Stimulated activated CD4-positive, alpha-beta T cell treated with anti-CD3 and anti-CD28 coated beads, Interleukin-2, amount 100 ng/mL, for 4 hours (primary cell): ENCODE measurements around the gene FKBP2.

ENCODE experiments used
- DNase-seq: peaks from one replicate; pipeline ENCODE4 v3.0.0-alpha.2; 2020; ENCODE audit warnings: low read depth

The FKBP2 gene

DNA sequence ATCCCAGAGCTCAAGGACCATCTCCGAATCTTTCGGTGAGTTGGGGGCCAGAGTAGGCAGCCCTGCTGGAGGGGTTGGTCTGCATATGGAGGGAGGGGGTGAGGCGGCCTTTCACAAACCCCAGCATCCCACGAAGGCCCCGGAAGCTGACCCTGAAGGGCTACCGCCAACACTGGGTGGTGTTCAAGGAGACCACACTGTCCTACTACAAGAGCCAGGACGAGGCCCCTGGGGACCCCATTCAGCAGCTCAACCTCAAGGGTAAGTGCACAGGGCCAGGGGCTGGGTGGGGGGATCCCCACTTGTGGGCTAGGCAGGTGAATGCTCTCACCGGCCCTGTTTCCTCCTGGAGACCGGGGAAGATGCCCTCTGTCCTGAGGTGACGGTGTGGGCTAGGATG, 21.1 kb upstream of the FKBP2 start:
- no peak for DNase-seq

DNA sequence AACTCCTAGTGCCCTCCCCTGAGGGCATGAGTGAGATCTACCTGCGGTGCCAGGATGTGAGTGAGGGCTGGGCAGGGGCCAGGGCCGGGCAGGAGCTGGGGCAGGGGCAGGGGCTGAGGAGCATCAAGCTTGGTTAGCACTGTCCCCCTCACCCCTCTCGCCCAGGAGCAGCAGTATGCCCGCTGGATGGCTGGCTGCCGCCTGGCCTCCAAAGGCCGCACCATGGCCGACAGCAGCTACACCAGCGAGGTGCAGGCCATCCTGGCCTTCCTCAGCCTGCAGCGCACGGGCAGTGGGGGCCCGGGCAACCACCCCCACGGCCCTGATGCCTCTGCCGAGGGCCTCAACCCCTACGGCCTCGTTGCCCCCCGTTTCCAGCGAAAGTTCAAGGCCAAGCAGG, 20.6 kb upstream of the FKBP2 start:
- no peak for DNase-seq

DNA sequence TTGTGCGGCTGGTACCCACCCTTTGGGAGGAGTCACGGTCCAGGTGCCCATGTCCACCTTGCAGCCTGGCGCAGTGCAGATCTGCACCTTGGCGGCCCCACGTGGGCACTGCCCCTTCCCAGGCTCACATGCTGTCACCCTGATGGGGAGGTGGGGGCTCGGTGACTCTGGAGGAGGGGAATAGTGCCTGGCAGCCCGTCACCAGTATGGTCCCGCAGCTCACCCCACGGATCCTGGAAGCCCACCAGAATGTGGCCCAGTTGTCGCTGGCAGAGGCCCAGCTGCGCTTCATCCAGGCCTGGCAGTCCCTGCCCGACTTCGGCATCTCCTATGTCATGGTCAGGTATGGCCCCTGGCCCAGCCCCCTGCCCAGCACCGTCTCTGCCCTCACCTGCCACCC, 20.1 kb upstream of the FKBP2 start:
- DNase-seq: no peak

DNA sequence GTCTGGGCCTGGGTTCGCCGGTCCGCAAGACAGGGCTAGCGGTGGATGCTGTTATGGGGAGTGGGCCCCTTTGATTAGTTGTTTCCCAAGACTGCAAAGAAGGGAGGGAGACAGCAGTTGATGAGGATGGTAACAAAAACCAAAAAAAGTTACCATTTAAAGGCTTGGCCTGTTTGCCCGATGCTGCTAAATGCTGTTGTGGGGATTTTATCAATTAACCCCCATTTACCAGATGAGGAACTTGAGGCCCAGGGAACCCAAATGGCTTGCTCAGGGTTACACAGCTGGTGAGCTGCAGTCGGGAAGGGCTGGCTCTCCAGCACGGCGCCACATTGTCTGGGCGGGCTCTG, 18.3 kb upstream of the FKBP2 start:
- no peak for DNase-seq

DNA sequence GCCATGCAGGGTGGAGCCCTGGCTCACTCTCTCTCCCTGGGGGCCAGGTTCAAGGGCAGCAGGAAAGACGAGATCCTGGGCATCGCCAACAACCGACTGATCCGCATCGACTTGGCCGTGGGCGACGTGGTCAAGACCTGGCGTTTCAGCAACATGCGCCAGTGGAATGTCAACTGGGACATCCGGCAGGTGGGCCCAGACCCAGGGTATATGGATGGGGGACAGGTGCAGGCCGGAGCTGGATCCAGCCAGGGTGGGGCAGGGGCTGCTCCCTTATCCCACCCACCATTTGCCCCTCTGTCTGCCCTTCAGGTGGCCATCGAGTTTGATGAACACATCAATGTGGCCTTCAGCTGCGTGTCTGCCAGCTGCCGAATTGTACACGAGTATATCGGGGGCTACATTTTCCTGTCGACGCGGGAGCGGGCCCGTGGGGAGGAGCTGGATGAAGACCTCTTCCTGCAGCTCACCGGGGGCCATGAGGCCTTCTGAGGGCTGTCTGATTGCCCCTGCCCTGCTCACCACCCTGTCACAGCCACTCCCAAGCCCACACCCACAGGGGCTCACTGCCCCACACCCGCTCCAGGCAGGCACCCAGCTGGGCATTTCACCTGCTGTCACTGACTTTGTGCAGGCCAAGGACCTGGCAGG, 17.8 kb upstream of the FKBP2 start:
- no peak for DNase-seq

DNA sequence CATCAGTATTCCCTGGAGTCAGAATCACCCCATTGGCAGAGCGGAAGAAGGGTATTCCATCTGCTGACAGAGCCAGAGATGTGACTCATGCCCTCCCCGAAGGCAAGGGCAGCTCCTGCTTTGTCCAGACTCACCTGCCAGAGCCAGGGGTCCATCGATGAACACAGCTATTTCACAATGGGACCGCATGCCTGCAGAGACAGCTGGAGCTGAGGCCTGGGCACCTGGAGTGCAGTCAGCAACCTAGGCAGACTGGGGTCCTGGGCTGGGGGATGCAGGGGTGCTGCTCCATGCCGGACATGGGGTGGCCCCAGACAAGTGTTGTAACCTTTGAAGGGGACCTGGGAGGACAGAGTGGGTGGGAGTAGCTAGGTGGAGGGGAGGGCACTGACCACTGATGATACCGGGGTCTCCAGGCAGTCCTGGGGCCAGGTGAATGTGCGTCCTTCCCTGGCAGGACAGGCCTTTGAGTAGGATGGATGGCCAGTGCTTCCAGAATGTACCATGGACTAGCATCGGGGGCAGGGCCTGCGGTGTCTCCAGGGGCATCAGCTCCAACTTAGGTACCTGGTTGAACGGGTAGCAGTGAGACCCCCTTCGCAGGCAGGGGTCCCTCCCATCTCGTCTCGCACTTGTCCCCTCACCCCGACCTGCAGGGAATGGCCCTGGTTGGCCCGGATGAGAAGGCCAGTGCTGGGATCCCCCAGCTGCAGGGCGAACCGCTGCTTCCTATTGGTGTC, 16.6 kb upstream of the FKBP2 start:
- DNase-seq: no peak

DNA sequence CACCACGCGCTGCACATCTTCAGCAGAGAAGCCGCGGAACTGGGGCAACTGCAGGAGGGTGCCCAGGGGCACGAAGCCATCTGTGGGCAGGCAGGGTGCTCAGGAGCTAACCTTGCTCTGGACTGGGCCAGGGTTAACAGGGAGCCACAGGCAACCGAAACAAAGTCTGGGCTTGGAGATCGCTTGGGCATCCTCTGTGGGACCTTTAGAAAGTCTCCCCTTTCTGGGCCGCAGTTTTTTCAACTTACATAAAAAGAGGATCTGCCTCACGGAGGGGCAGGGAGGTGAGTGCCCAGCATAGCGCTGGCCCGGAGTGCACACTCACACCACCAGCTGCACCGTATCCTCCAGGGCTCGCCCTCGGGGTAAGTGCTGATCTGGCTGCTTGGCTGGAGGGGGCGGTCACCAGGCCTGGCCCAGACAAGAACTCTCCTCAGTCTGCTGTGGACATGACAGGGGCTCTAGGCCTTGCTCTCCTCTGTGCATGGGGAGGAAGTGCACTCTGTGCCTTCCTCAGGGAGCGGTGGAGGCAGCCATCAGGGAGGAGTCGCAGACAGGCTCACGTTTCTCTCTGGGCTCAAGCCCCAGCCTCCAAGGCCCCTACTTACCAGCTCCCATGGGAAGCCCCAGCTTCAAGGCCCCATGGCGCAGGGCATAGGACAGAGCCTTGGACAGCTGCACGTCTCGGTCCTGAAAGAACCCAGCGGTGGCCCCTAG, 15.8 kb upstream of the FKBP2 start:
- DNase-seq: no peak

DNA sequence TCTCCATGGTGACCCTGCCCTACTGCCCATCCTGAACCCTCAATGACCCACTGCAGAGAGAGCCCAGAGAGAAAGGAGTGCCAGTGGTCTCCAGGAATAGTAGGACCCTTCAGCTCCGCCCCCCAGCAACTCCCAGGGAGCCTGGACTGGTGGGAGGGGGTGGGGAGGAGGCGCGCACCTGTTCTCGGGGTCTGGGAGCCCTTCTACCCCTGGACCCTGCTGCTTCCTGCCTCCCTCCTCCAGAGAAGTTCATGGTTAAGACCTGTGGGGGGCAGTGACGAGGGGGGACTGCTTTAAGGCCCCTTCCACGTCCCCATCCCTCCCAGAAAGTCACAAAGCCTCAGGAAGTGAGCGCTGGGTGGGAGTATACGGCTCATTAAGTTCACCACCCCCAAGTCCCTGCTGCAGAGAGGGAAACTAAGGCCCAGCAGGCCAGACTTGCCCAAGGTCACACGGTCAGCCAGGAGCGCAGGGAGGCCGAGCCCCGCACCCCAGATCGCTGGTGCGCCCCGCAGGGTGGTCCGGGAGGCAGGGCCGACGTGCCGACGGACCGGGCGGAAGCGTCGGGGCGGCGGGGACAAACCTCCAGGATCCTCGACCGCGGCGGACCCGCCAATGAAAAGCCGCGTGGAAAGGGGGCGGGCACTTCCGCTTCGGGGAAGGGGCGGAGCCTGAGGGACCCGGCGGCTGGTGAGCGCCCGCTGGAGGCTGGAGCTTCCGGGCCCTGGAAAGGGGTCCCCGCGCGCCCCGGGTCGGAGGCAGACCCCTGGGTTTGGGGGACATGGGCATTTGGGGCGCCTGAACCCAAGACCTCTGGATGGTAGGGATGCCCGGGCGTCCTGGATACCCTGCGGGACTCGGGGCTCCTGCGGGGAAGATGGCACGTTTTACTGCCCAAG, 15.0 kb upstream of the FKBP2 start, which contains the start of the genes NUDT22 and TRPT1:
TSS of gene NUDT22 (plus strand) at position 667 of the 899 bp plus-strand sequence. CDS start 379 bp downstream, outside the sequence.
TSS of gene TRPT1 (minus strand) at position 579 of the 899 bp plus-strand sequence. CDS start at position 253, 326 bp downstream.
- DNase-seq: peak; percentile 85

DNA sequence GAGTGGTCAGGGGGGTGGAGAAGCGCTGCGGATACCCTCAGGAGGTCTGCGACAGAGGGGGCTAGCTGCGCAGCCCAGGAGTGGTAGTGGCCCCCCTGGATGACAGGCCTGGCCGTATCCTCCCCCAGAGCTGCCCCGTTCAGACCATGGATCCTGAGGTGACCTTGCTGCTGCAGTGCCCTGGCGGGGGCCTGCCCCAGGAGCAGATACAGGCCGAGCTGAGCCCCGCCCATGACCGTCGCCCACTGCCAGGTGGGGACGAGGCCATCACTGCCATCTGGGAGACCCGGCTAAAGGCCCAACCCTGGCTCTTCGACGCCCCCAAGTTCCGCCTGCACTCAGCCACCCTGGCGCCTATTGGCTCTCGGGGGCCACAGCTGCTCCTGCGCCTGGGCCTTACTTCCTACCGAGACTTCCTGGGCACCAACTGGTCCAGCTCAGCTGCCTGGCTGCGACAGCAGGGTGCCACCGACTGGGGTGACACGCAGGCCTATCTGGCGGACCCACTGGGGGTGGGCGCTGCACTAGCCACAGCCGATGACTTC, 14.3 kb upstream of the FKBP2 start:
- DNase-seq: no peak

DNA sequence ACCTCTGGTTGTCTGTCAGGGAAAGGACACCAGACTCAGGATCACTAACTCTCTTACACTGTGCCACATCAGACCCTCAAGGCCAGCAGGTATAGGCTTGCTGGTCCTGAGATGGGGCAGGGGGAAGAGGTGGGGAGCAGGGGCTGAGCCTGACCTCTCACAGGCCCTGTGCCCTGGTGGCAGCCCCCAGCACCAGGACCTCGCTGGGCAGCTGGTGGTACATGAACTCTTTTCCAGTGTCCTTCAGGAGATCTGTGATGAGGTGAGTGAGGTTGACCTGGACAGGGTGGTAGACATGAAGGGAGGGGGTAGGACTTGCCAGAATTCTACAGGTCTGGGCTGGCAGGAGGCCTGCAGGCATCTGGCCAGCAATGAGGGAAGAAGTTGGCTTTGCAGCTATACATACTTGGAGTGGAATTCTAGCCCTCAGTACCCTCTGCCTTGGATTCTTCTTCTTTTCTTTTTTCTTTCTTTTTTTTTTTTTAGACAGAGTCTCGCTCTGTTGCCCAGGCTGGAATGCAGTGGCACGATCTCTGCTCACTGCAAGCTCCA, 13.4 kb upstream of the FKBP2 start:
- no peak for DNase-seq

DNA sequence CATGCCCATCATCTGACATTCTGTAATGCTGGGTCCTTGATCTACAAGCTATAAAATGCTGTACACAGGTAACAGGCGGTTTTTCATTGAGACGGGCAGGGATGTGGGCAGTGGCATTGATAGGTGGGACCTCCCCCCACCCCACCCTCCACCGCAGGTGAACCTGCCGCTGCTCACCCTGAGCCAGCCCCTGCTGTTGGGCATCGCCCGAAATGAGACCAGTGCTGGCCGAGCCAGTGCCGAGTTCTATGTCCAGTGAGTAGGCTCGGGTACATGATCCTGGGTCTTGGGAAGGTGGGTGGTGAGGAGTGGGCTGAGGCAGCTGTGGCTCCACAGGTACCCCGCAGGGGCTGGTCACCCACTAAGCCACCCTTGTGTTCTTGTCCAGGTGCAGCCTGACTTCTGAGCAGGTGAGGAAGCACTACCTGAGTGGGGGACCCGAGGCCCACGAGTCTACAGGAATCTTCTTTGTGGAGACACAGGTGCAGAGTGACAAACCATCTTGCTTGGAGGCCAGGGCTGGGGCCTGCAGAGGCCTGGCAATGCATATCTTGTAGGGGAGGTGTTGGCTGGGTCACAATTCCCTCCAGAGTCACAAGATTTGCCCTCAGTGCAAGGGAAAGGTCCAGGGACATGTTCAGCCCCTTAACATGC, 11.7 kb upstream of the FKBP2 start:
- no peak for DNase-seq

DNA sequence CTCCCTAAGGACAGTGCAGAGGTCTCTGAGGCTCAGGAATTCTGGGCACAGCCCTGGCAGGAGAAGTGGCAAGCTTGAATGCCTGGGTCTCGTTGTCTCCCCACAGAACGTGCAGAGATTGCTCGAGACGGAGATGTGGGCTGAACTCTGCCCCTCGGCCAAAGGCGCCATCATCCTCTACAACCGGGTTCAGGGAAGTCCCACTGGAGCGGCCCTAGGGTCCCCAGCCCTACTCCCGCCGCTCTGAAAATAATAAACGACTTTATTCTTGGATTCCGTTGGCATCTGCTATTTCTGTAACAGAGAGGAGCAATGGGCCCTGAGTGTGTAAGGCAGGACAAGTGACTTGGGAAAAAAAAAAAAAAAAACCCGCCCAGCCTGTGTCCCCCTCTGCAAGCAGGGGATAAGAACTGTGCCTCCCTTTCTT, 11.1 kb upstream of the FKBP2 start:
- DNase-seq: no peak

DNA sequence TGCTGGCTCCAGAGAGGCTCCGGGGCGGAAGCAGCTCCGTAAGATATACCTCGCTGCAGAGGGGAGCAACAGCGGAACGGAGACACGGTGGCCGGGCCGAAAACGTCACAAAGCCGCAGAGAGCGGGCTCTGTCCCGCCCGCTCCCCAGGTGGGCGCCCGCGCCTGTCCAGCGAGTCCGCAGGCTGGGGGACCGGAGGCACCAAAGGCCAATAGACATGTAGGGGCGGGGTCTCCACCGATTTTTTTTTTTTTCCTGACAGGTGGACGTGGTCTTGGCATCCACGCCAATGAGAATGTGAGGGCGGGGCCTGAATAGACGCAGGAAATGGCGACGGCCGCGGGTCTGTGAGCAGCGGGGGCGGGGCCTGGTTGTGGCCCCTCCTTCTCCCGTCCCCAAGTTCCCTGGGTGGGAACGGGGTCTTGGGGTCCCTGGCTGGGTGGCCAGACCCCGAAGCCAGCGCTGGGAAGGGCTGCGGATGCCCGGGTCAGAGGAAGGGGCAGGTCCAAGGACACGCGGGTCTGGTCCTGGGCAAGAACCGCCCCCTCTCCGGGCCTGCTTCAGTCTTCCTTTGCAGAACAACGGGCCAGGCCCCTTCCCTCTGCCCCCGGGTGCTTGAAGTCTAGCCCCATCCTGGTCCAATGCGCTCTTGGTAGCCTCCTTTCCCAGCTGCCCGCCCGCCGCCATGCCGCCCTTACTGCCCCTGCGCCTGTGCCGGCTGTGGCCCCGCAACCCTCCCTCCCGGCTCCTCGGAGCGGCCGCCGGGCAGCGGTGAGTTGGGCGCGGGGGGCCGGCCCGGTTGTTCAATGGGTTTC, 10.5 kb upstream of the FKBP2 start, which contains the start of gene DNAJC4:
TSS of gene DNAJC4 (plus strand) at position 378 of the 814 bp plus-strand sequence. CDS start at position 685, 307 bp downstream.
- peak; percentile 77 for DNase-seq

DNA sequence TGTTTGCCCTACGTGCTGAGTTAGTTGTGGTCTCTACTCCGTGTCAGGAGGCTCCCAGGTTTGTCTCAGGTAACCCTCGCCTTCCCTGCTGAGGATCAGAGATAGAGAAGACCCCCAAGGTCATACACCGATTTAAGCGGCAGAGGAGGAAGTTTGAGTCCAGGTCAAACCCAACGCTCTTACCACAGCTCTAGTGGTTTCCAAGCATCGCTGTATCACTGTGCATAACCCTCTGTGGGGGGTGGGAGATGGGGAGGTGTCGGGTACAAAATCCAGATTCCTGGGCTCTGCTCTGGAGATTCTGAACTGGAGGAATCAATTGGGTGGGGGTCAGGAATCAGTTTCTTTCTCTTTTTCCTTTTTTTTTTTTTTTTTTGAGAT, 9.9 kb upstream of the FKBP2 start:
- DNase-seq: no peak

DNA sequence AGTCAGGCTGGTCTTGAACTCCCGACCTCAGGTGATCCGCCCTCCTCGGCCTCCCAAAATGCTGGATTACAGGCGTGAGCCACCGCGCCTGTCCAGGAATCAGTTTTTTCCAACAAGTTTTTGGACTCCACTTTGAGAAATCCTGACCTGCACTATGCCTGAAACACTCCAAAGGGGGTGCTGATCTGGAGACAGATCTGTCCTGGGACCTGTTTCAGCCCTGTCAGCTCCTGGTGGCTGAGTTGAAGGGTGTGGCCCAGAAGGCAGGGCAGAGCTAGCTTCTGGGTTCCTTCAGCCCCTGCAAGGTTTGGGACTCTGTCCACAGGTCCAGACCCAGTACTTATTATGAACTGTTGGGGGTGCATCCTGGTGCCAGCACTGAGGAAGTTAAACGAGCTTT, 9.3 kb upstream of the FKBP2 start:
- no peak for DNase-seq

DNA sequence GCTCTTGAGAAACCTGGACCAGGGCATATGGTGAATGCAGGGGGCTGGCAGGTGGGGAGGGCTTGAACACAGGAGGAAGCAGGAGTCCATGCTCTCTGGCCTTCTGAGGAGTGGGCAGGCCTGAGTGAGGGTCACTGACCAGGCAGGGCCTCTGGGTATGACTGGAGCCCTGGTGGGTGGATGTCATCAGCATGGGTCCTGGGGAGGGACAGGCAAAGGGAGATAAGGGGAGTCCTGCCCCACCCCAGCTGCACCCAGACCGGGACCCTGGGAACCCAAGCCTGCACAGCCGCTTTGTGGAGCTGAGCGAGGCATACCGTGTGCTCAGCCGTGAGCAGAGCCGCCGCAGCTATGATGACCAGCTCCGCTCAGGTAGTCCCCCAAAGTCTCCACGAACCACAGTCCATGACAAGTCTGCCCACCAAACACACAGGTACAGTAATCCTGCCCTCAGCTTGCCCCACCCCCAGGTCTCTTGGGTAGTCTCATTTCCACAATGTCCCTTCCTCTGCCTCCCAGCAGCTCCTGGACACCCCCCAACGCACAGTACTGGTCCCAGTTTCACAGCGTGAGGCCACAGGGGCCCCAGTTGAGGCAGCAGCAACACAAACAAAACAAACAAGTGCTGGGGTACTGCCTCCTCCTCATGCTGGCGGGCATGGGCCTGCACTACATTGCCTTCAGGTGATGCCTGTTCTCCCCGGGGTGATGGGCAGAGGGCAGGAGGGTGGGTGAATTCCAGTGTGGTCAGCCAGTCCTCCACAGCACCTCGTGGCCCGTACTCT, 8.5 kb upstream of the FKBP2 start:
- DNase-seq: no peak

DNA sequence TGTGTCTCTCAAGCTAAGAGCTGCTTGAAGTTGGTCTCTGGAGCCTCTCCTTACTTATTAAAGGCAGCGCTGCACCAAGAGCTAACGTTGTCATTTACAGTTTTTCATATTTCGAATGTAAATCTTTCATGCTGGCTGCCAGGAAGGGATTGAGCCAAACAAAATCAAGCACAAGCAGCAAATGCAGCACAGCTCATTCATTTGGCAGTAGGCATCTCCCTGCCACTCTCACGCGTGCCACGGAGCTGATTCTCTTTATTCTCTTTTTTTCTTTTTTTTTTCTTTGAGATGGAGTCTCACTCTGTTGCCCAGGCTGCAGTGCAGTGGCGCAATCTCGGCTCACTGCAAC, 8.0 kb upstream of the FKBP2 start:
- DNase-seq: no peak

DNA sequence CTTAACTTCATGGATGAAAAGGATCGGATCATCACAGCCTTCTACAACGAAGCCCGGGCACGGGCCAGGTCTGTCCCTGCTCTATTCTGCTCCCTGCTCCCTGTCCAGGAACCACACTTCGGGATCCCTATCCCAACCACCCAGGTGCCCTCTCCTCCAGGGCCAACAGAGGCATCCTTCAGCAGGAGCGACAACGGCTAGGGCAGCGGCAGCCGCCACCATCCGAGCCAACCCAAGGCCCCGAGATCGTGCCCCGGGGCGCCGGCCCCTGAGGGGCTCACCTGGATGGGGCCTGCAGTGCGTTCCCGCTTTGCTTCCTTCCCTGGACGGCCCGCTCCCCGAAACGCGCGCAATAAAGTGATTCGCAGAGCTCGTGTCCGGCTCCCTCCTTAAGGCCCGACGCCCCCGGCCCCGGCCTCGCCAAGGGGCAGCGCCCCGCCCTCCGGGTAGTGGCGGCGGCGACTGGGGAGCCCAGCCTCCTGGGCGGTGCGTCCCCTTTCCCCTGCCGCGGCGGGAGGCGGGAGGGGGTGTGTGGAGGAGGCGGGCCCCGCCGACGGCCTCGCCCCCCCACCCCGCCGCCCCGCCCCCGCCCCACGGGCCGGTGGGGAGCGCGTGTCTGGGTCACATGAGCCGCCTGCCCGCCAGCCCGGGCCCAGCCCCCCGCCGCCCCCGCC, 6.8 kb upstream of the FKBP2 start, which contains the start of gene VEGFB:
TSS of gene VEGFB (plus strand) at position 672 of the 674 bp plus-strand sequence. CDS start 250 bp downstream, outside the sequence.
- peak; percentile 69 for DNase-seq
